Gastrocnemius medialis (tissue), 4 donors: Measurements from ENCODE around the gene TMEM167A.

ENCODE experiments used
- CTCF ChIP-seq, 5 experiments: fragments of 450-650 bp in 3 of 5; fragments of 200-600 bp in 2 of 5; sonication (generic) in 2 of 5; IDR thresholded peaks in 4 of 5; conservative IDR thresholded peaks in 1 of 5; 1 replicate in 4 of 5; 2 replicates in 1 of 5; pipeline ENCODE4 v1.5.1; 2016 to 2019; ENCODE audit warnings: antibody characterized with exemption in 5 of 5, mild to moderate bottlenecking in 3 of 5, moderate library complexity in 3 of 5
- POLR2A ChIP-seq, 2 donors: fragments of 450-650 bp; IDR thresholded peaks; one replicate each; pipeline ENCODE4 v1.6.1; 2017; ENCODE audit warnings: antibody characterized with exemption in 2 of 2, mild to moderate bottlenecking in 2 of 2, moderate library complexity in 2 of 2

GRCh38 chr5:83104021-83104420 is 26.8 kb upstream of the TMEM167A start:
- TF ChIP-seq CTCF (IDR thresholded peaks at IDR 0.05 in 4 of 5, conservative IDR thresholded peaks at IDR 0.05 in 1 of 5) (no peak), POLR2A (IDR thresholded peaks at IDR 0.05) (no peak)
